Transverse colon (tissue), 4 donors: ENCODE data around the gene CSHL1. TPM values are rescaled to one million over a fixed set of nuclear protein-coding genes. Genes with fewer than 3 reads are reported as not detected.

ENCODE experiments used
- DNase-seq: peaks from one replicate; pipeline ENCODE4 v3.0.0-alpha.2; 2019
- H3K27ac ChIP-seq, 4 donors: fragments of 200-600 bp; sonication (generic); 2 replicates each; pipeline ENCODE4 v1.5.1; 2016 to 2018; ENCODE audit warnings: inconsistent platforms in 4 of 4
- H3K27me3 ChIP-seq: fragments of 200-600 bp; sonication (generic); 2 replicates; pipeline ENCODE4 v1.5.1; 2017; ENCODE audit warnings: inconsistent platforms
- H3K36me3 ChIP-seq, 4 donors: fragments of 200-600 bp; sonication (generic); 2 replicates each; pipeline ENCODE4 v1.5.1; 2017 to 2019; ENCODE audit warnings: inconsistent platforms in 4 of 4
- H3K4me1 ChIP-seq, 4 donors: fragments of 200-600 bp; sonication (generic); 2 replicates each; pipeline ENCODE4 v1.5.1; 2017 to 2020; ENCODE audit warnings: inconsistent platforms in 4 of 4
- H3K4me3 ChIP-seq, 4 donors: fragments of 200-600 bp; sonication (generic); 1 replicate in 1 of 4; 2 replicates in 3 of 4; pipeline versions ENCODE4 v1.5.1 to v1.6.1; 2017 to 2019; ENCODE audit warnings: inconsistent platforms in 4 of 4
- H3K9me3 ChIP-seq, 2 donors: fragments of 200-600 bp; sonication (generic); 2 replicates each; pipeline ENCODE4 v1.5.1; 2017 to 2019; ENCODE audit warnings: inconsistent platforms in 2 of 2
- CTCF ChIP-seq, 5 experiments: fragments of 200-600 bp in 3 of 5; fragments of 450-650 bp in 2 of 5; sonication (generic) in 3 of 5; IDR thresholded peaks; 1 replicate in 2 of 5; 2 replicates in 3 of 5; pipeline ENCODE4 v1.5.1; 2016 to 2017; ENCODE audit warnings: antibody characterized with exemption in 5 of 5, inconsistent platforms in 3 of 5, mild to moderate bottlenecking in 2 of 5, moderate library complexity in 1 of 5
- EP300 ChIP-seq: sonication (generic); formaldehyde crosslinking; IDR thresholded peaks from one replicate; pipeline ENCODE4 v1.6.1; 2017; ENCODE audit warnings: antibody characterized with exemption, low read depth
- POLR2A ChIP-seq: fragments of 450-650 bp; IDR thresholded peaks from one replicate; pipeline ENCODE4 v1.6.1; 2016; ENCODE audit warnings: antibody characterized with exemption, mild to moderate bottlenecking, moderate library complexity
- POLR2AphosphoS5 ChIP-seq, 3 donors: sonication (generic); formaldehyde crosslinking; IDR thresholded peaks; one replicate each; pipeline ENCODE4 v1.6.1; 2016; ENCODE audit warnings: antibody characterized with exemption in 3 of 3
- WGBS, 2 donors: methylation state at CpG; one replicate each; pipeline ENCODE4 v1.1.5; 2018; ENCODE audit warnings: low coverage in 1 of 2; 5-methylcytosine and 5-hydroxymethylcytosine counted together
- in situ Hi-C, 4 donors: fragments of 200-750 bp; cut with MboI; loops; one replicate each; pipeline versions ENCODE4 v1.15.0 to v1.15.1; 2017; ENCODE audit warnings: low sequenced_read_pairs in 3 of 4, low pct_ligation_motif_present in 1 of 4, low pct_unique_long_range_greater_than_20kb in 1 of 4
- intact Hi-C: fragments of 100-400 bp; cut with DNase I; formaldehyde crosslinking; loops from one replicate; pipeline ENCODE4 v1.15.1; 2023; ENCODE audit warnings: low total_unique reads
- total RNA-seq, 4 donors: library from RNA; depleted of rRNA; stranded (reverse); fragments of >200 nt; gene quantifications; one replicate each; pipeline ENCODE4 v1.1.0, GENCODE V29; 2016

The CSHL1 gene
- total RNA-seq, 4 donors from 2014 or later: not detected

GRCh38 chr17:63941751-63942150, 30.7 kb upstream of the CSHL1 start:
- intact Hi-C loops: no loop called here
- DNase-seq: no peak

DNA sequence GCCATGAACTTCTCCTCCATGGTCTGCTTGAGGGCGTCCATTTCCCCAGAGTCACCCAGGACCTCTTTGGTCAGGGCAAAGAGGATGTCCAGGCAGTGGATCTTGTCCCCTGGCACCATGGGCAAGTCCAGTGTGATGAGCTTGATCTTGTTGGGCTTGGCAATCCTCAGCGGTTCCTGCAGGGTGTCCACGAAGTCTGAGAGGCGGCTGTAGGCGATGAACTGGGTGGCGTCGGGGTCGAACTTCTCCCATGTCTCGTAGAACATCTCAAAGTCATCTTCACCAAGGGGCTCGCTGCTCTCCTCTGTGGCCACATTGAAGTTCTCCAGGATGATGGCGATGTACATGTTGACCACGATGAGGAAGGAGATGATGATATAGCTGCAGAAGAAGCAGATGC, 30.1 kb upstream of the CSHL1 start:
- no peaks in the 10 kb centered on the region for H3K36me3 ChIP-seq
- intact Hi-C loops: no loop called here
- DNase-seq: no peak
- peaks cover 0 to 2% (median 0%) of the 10 kb centered on the region in 4 donors for H3K4me1 ChIP-seq
- TF ChIP-seq CTCF (IDR thresholded peaks at IDR 0.05) (no peak), POLR2AphosphoS5 (IDR thresholded peaks at IDR 0.05) (no peak), POLR2A (no peak), EP300 (no peak)
- no peak overlapping the region for H3K27ac ChIP-seq
- no peak overlapping the region for H3K4me3 ChIP-seq
- no peaks in the 10 kb centered on the region for H3K9me3 ChIP-seq
- 97% methylated on average over 12 of the region's 12 CpGs; no CpG with 5 or more reads in 1 of the 2 donors for WGBS, 2 donors
- H3K27me3 ChIP-seq: no peaks in the 10 kb centered on the region
- in situ Hi-C loops: no loop called here

More at GRCh38 chr17:63941751-63942150, 30.7 kb upstream of the CSHL1 start:
- WGBS, 2 donors: 88 to 89% methylated on average over 3 to 23 of the region's 23 CpGs
- H3K36me3 ChIP-seq: no peaks in the 10 kb centered on the region
- H3K27me3 ChIP-seq: no peaks in the 10 kb centered on the region
- H3K9me3 ChIP-seq: no peaks in the 10 kb centered on the region
- in situ Hi-C loops: no loop called here
- no peak overlapping the region for H3K27ac ChIP-seq
- no peak overlapping the region for H3K4me3 ChIP-seq
- H3K4me1 ChIP-seq: peaks cover 0 to 8% (median 0%) of the 10 kb centered on the region in 4 donors
- TF ChIP-seq POLR2AphosphoS5 (IDR thresholded peaks at IDR 0.05) (no peak), EP300 (no peak), CTCF (IDR thresholded peaks at IDR 0.05) (no peak), POLR2A (no peak)

DNA sequence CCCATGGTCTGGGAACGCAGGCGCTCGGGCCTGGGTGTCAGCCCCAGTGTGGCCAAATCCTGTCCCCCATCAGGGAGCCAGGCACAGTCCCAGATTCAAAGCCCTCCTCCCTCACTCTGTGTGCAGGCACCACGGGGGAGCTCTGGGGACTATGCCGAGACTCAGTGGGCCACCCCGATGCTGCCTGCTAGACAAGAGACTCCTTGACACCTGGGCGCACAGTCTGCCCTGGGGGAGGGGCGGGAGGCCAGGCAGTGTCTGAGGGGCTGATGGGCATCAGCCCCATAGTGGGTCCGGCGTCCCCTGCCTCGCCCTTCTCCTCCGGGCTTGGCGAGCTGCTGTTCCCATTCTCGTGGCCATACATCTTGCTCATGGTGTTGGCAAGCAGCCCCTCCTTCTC, 29.5 kb upstream of the CSHL1 start:
- intact Hi-C loops: no loop called here
- Histone ChIP-seq H3K27me3 (no peaks in the 10 kb centered on the region), H3K27ac (no peak overlapping the region), H3K36me3 (no peaks in the 10 kb centered on the region), H3K4me3 (no peak overlapping the region), H3K4me1 (no peaks in the 10 kb centered on the region), H3K9me3 (no peaks in the 10 kb centered on the region)
- WGBS, 2 donors: 90% methylated on average over 12 of the region's 14 CpGs; no CpG with 5 or more reads in 1 of the 2 donors
- no peak for DNase-seq
- in situ Hi-C loops: no loop called here
- no peak for TF ChIP-seq POLR2A
- TF ChIP-seq POLR2AphosphoS5 (IDR thresholded peaks at IDR 0.05): no peak
- no peak for TF ChIP-seq EP300
- no peak for TF ChIP-seq CTCF (IDR thresholded peaks at IDR 0.05)

DNA sequence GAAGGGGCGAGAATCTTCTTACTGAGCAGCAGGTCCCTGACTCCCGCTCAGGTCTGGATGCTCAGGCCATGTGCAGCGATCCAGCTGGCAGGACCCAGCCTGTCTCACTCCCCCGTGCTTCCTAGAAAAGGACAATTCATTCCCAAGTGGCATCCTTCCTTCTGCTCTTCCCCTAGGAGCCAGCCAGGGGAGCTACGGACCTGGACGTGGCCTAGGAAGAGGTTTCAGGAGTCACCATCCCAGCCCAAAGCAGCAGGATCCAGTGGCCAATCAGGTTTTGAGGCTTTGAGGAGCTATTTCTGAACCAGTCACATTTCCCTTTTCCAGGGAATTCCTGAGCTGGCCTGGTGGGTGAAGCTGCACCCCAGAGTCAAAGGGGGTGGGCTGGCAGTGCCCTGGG, 28.8 kb upstream of the CSHL1 start:
- DNase-seq: no peak
- Histone ChIP-seq H3K27me3 (no peaks in the 10 kb centered on the region), H3K4me3 (no peak overlapping the region), H3K4me1 (no peaks in the 10 kb centered on the region), H3K36me3 (no peaks in the 10 kb centered on the region), H3K9me3 (no peaks in the 10 kb centered on the region), H3K27ac (no peak overlapping the region)
- intact Hi-C loops: no loop called here
- in situ Hi-C loops: no loop called here
- 88 to 100% methylated on average over 2 to 6 of the region's 6 CpGs for WGBS, 2 donors
- TF ChIP-seq POLR2A: no peak
- TF ChIP-seq EP300: no peak
- no peak for TF ChIP-seq CTCF (IDR thresholded peaks at IDR 0.05)
- TF ChIP-seq POLR2AphosphoS5 (IDR thresholded peaks at IDR 0.05): no peak
